Testis (tissue), 2 donors: ENCODE measurements around the gene MMS19.

Experiments used
- CTCF ChIP-seq, 3 experiments: fragments of 450-650 bp in 2 of 3; fragments of 200-600 bp in 1 of 3; sonication (generic) in 1 of 3; IDR thresholded peaks; one replicate each; pipeline ENCODE4 v1.5.1; 2016 to 2019; ENCODE audit warnings: antibody characterized with exemption in 3 of 3, mild to moderate bottlenecking in 2 of 3, moderate library complexity in 1 of 3
- POLR2A ChIP-seq: fragments of 450-650 bp; IDR thresholded peaks from one replicate; pipeline ENCODE4 v1.6.1; 2017; ENCODE audit warnings: antibody characterized with exemption, mild to moderate bottlenecking, moderate library complexity

- TF ChIP-seq CTCF (IDR thresholded peaks at IDR 0.05) (no peak), POLR2A (no peak)
Observed at GRCh38 chr10:97538839-97539238, 40.6 kb upstream of the MMS19 start.
